Measurements from ENCODE around the gene NCBP1. TPM values are rescaled to one million over a fixed set of nuclear protein-coding genes. Genes with fewer than 3 reads are reported as not detected.

Gene NCBP1
- total and polyA plus RNA-seq, 9 donors: 27.8 to 43.4 (median 34.8) TPM

GRCh38 chr9:97704851-97705250 is 71.2 kb downstream of the NCBP1 start:
- no peaks in the 10 kb centered on the region for H3K9me3 ChIP-seq (replicated peaks; ENCODE audit: control insufficient read depth, low read depth, low read length)
- peaks cover 17% of the 10 kb centered on the region for H3K27me3 ChIP-seq (ENCODE audit: control insufficient read depth, insufficient read depth, low read length)
- H3K36me3 ChIP-seq (ENCODE audit: control insufficient read depth, insufficient read depth, low read length): no peaks in the 10 kb centered on the region
- no peak for DNase-seq
- H3K27ac ChIP-seq (ENCODE audit: low read length): no peak overlapping the region
- H3K4me1 ChIP-seq (ENCODE audit: control insufficient read depth, insufficient read depth, low read length): no peaks in the 10 kb centered on the region
- 63% methylated on average over 3 of the region's 4 CpGs for WGBS (ENCODE audit: insufficient coverage)
- H3K4me3 ChIP-seq (ENCODE audit: low read length): no peak overlapping the region

- Histone ChIP-seq H3K4me1 (ENCODE audit: control insufficient read depth, insufficient read depth, low read length) (no peaks in the 10 kb centered on the region), H3K36me3 (ENCODE audit: control insufficient read depth, insufficient read depth, low read length) (no peaks in the 10 kb centered on the region), H3K27ac (ENCODE audit: low read length) (no peak overlapping the region), H3K27me3 (ENCODE audit: control insufficient read depth, insufficient read depth, low read length) (peaks cover 15% of the 10 kb centered on the region), H3K9me3 (replicated peaks; ENCODE audit: control insufficient read depth, low read depth, low read length) (no peaks in the 10 kb centered on the region), H3K4me3 (ENCODE audit: low read length) (no peak overlapping the region)
- no peak for DNase-seq
- 58% methylated on average over 2 of the region's 3 CpGs for WGBS (ENCODE audit: insufficient coverage)
These were observed 71.8 kb downstream of the NCBP1 start for GRCh38 chr9:97705354-97705950.

GRCh38 chr9:97706246-97706645 is 72.6 kb downstream of the NCBP1 start:
- peaks cover 19% of the 10 kb centered on the region for H3K27me3 ChIP-seq (ENCODE audit: control insufficient read depth, insufficient read depth, low read length)
- WGBS (ENCODE audit: insufficient coverage): 38% methylated on average over 2 of the region's 2 CpGs
- H3K4me3 ChIP-seq (ENCODE audit: low read length): no peak overlapping the region
- H3K36me3 ChIP-seq (ENCODE audit: control insufficient read depth, insufficient read depth, low read length): no peaks in the 10 kb centered on the region
- H3K27ac ChIP-seq (ENCODE audit: low read length): no peak overlapping the region
- H3K9me3 ChIP-seq (replicated peaks; ENCODE audit: control insufficient read depth, low read depth, low read length): no peaks in the 10 kb centered on the region
- no peak for DNase-seq
- peaks cover 6% of the 10 kb centered on the region for H3K4me1 ChIP-seq (ENCODE audit: control insufficient read depth, insufficient read depth, low read length)

- H3K27me3 ChIP-seq (ENCODE audit: control insufficient read depth, insufficient read depth, low read length): peaks cover 18% of the 10 kb centered on the region
- no peaks in the 10 kb centered on the region for H3K9me3 ChIP-seq (replicated peaks; ENCODE audit: control insufficient read depth, low read depth, low read length)
- peak; percentile 69 for DNase-seq
- no peak overlapping the region for H3K27ac ChIP-seq (ENCODE audit: low read length)
- WGBS (ENCODE audit: insufficient coverage): 35% methylated on average over 5 of the region's 9 CpGs
- H3K4me1 ChIP-seq (ENCODE audit: control insufficient read depth, insufficient read depth, low read length): peaks cover 6% of the 10 kb centered on the region
- H3K36me3 ChIP-seq (ENCODE audit: control insufficient read depth, insufficient read depth, low read length): no peaks in the 10 kb centered on the region
- H3K4me3 ChIP-seq (ENCODE audit: low read length): no peak overlapping the region
These were observed 77.0 kb downstream of the NCBP1 start for GRCh38 chr9:97710356-97711222.

GRCh38 chr9:97711223-97711626 is 77.6 kb downstream of the NCBP1 start:
- Histone ChIP-seq H3K9me3 (replicated peaks; ENCODE audit: control insufficient read depth, low read depth, low read length) (no peaks in the 10 kb centered on the region), H3K36me3 (ENCODE audit: control insufficient read depth, insufficient read depth, low read length) (no peaks in the 10 kb centered on the region), H3K27me3 (ENCODE audit: control insufficient read depth, insufficient read depth, low read length) (peaks cover 18% of the 10 kb centered on the region), H3K4me3 (ENCODE audit: low read length) (no peak overlapping the region), H3K4me1 (ENCODE audit: control insufficient read depth, insufficient read depth, low read length) (peaks cover 6% of the 10 kb centered on the region), H3K27ac (ENCODE audit: low read length) (no peak overlapping the region)
- 8% methylated on average over 6 of the region's 12 CpGs for WGBS (ENCODE audit: insufficient coverage)
- no peak for DNase-seq

- no peaks in the 10 kb centered on the region for H3K9me3 ChIP-seq (replicated peaks; ENCODE audit: control insufficient read depth, low read depth, low read length)
- no peak overlapping the region for H3K27ac ChIP-seq (ENCODE audit: low read length)
- peaks cover 12% of the 10 kb centered on the region for H3K27me3 ChIP-seq (ENCODE audit: control insufficient read depth, insufficient read depth, low read length)
- DNase-seq: no peak
- no peaks in the 10 kb centered on the region for H3K36me3 ChIP-seq (ENCODE audit: control insufficient read depth, insufficient read depth, low read length)
- WGBS (ENCODE audit: insufficient coverage): no CpG with 5 or more reads among the region's 3 CpGs
- H3K4me1 ChIP-seq (ENCODE audit: control insufficient read depth, insufficient read depth, low read length): peaks cover 6% of the 10 kb centered on the region
- H3K4me3 ChIP-seq (ENCODE audit: low read length): no peak overlapping the region
These were observed 80.8 kb downstream of the NCBP1 start for GRCh38 chr9:97714435-97714834.

- DNase-seq: no peak
- Histone ChIP-seq H3K27me3 (ENCODE audit: control insufficient read depth, insufficient read depth, low read length) (peaks cover 7% of the 10 kb centered on the region), H3K4me3 (ENCODE audit: low read length) (no peak overlapping the region), H3K9me3 (replicated peaks; ENCODE audit: control insufficient read depth, low read depth, low read length) (no peaks in the 10 kb centered on the region), H3K4me1 (ENCODE audit: control insufficient read depth, insufficient read depth, low read length) (no peaks in the 10 kb centered on the region), H3K27ac (ENCODE audit: low read length) (no peak overlapping the region), H3K36me3 (ENCODE audit: control insufficient read depth, insufficient read depth, low read length) (no peaks in the 10 kb centered on the region)
- 30% methylated on average over 2 of the region's 3 CpGs for WGBS (ENCODE audit: insufficient coverage)
These were observed 84.2 kb downstream of the NCBP1 start for GRCh38 chr9:97717866-97718265.

GRCh38 chr9:97721396-97721795 is 87.8 kb downstream of the NCBP1 start:
- Histone ChIP-seq H3K27me3 (ENCODE audit: control insufficient read depth, insufficient read depth, low read length) (peaks cover 11% of the 10 kb centered on the region), H3K9me3 (replicated peaks; ENCODE audit: control insufficient read depth, low read depth, low read length) (no peaks in the 10 kb centered on the region), H3K4me3 (ENCODE audit: low read length) (no peak overlapping the region), H3K36me3 (ENCODE audit: control insufficient read depth, insufficient read depth, low read length) (no peaks in the 10 kb centered on the region), H3K4me1 (ENCODE audit: control insufficient read depth, insufficient read depth, low read length) (no peaks in the 10 kb centered on the region), H3K27ac (ENCODE audit: low read length) (no peak overlapping the region)
- DNase-seq: no peak
- 75% methylated on average over 2 of the region's 2 CpGs for WGBS (ENCODE audit: insufficient coverage)

- Histone ChIP-seq H3K4me3 (ENCODE audit: low read length) (no peak overlapping the region), H3K27me3 (ENCODE audit: control insufficient read depth, insufficient read depth, low read length) (peaks cover 12% of the 10 kb centered on the region), H3K36me3 (ENCODE audit: control insufficient read depth, insufficient read depth, low read length) (no peaks in the 10 kb centered on the region), H3K4me1 (ENCODE audit: control insufficient read depth, insufficient read depth, low read length) (no peaks in the 10 kb centered on the region), H3K27ac (ENCODE audit: low read length) (no peak overlapping the region), H3K9me3 (replicated peaks; ENCODE audit: control insufficient read depth, low read depth, low read length) (no peaks in the 10 kb centered on the region)
- DNase-seq: no peak
- WGBS (ENCODE audit: insufficient coverage): 0% methylated on average over 1 of the region's 2 CpGs
These were observed 88.7 kb downstream of the NCBP1 start for GRCh38 chr9:97722331-97722730.
